Liver (tissue), 9 donors: ENCODE data around the gene IHH. TPM values are rescaled to one million over a fixed set of nuclear protein-coding genes. Genes with fewer than 3 reads are reported as not detected.

Experiments
- DNase-seq: peaks from one replicate; pipeline ENCODE4 v3.0.0-alpha.2; 2017; ENCODE audit warnings: low spot score
- H3K27ac ChIP-seq, 2 donors: one replicate each; pipeline ENCODE4 v1.7.0; 2013; ENCODE audit warnings: inconsistent platforms in 2 of 2, low read length in 2 of 2, control low read depth in 1 of 2, low read depth in 1 of 2, mild to moderate bottlenecking in 1 of 2
- H3K27me3 ChIP-seq, 4 donors: one replicate each; pipeline versions ENCODE4 v1.6.1 to v1.7.0; 2013; ENCODE audit warnings: low read length in 3 of 4, inconsistent platforms in 1 of 4, mild to moderate bottlenecking in 1 of 4, moderate library complexity in 1 of 4; ENCODE audit not compliant: control insufficient read depth in 4 of 4, insufficient read depth in 4 of 4
- H3K36me3 ChIP-seq, 4 donors: one replicate each; pipeline versions ENCODE4 v1.6.1 to v1.7.0; 2013; ENCODE audit warnings: low read length in 3 of 4, mild to moderate bottlenecking in 3 of 4, low read depth in 1 of 4, moderate library complexity in 1 of 4; ENCODE audit not compliant: control insufficient read depth in 4 of 4, insufficient read depth in 3 of 4
- H3K4me1 ChIP-seq, 4 donors: one replicate each; pipeline versions ENCODE4 v1.6.1 to v1.7.0; 2013; ENCODE audit warnings: low read length in 3 of 4, mild to moderate bottlenecking in 3 of 4, moderate library complexity in 1 of 4; ENCODE audit not compliant: control insufficient read depth in 4 of 4, insufficient read depth in 4 of 4
- H3K4me3 ChIP-seq, 3 donors: one replicate each; pipeline versions ENCODE4 v1.6.1 to v1.7.0; 2013; ENCODE audit warnings: low read length in 3 of 3, control low read depth in 1 of 3, low read depth in 1 of 3, mild to moderate bottlenecking in 1 of 3
- H3K9ac ChIP-seq, 2 donors: one replicate each; pipeline ENCODE4 v1.7.0; 2013; ENCODE audit warnings: low read length in 2 of 2, mild to moderate bottlenecking in 2 of 2, moderate library complexity in 2 of 2, control low read depth in 1 of 2, low read depth in 1 of 2
- H3K9me3 ChIP-seq, 4 donors: one replicate each; pipeline versions ENCODE4 v1.6.1 to v1.7.0; 2013; ENCODE audit warnings: low read length in 3 of 4; ENCODE audit not compliant: control insufficient read depth in 4 of 4
- EGR1 ChIP-seq, 2 donors: IDR thresholded peaks; 2 replicates each; pipeline ENCODE4 v1.6.1; 2016 to 2018; ENCODE audit warnings: antibody characterized with exemption in 2 of 2, low read depth in 2 of 2
- FOXA1 ChIP-seq: IDR thresholded peaks from 2 replicates; pipeline ENCODE4 v1.6.1; 2016; ENCODE audit warnings: antibody characterized with exemption
- FOXA2 ChIP-seq: IDR thresholded peaks from 2 replicates; pipeline ENCODE4 v1.6.1; 2016; ENCODE audit warnings: antibody characterized with exemption
- GABPA ChIP-seq, 2 donors: IDR thresholded peaks in 1 of 2; conservative IDR thresholded peaks in 1 of 2; 2 replicates each; pipeline ENCODE4 v1.6.1; 2016; ENCODE audit warnings: antibody characterized with exemption in 2 of 2, mild to moderate bottlenecking in 1 of 2, moderate library complexity in 1 of 2
- HNF4G ChIP-seq: IDR thresholded peaks from 2 replicates; pipeline ENCODE4 v1.6.1; 2016; ENCODE audit warnings: antibody characterized with exemption
- JUND ChIP-seq, 2 donors: IDR thresholded peaks; 2 replicates each; pipeline ENCODE4 v1.6.1; 2016; ENCODE audit warnings: antibody characterized with exemption in 2 of 2
- NR2F2 ChIP-seq: IDR thresholded peaks from 2 replicates; pipeline ENCODE4 v1.6.1; 2016; ENCODE audit warnings: antibody characterized with exemption
- RAD21 ChIP-seq, 2 donors: IDR thresholded peaks; 2 replicates each; pipeline ENCODE4 v1.6.1; 2016; ENCODE audit warnings: antibody characterized with exemption in 2 of 2, mild to moderate bottlenecking in 2 of 2
- RXRA ChIP-seq, 2 donors: IDR thresholded peaks; 2 replicates each; pipeline ENCODE4 v1.6.1; 2017 to 2018; ENCODE audit warnings: antibody characterized with exemption in 2 of 2, mild to moderate bottlenecking in 1 of 2
- SP1 ChIP-seq: IDR thresholded peaks from 2 replicates; pipeline ENCODE4 v1.6.1; 2018; ENCODE audit warnings: antibody characterized with exemption, mild to moderate bottlenecking
- TAF1 ChIP-seq: conservative IDR thresholded peaks from 2 replicates; pipeline ENCODE4 v1.6.1; 2016; ENCODE audit warnings: antibody characterized with exemption, mild to moderate bottlenecking
- YY1 ChIP-seq: IDR thresholded peaks from 2 replicates; pipeline ENCODE4 v1.6.1; 2016; ENCODE audit warnings: antibody characterized with exemption, mild to moderate bottlenecking
- WGBS: extraction: QIAGEN DNeasy Blood & Tissue Kit; methylation state at CpG from one replicate; pipeline ENCODE4 v1.1.7; 2013; 5-methylcytosine and 5-hydroxymethylcytosine counted together
- polyA plus RNA-seq, 2 donors: library from polyadenylated mRNA; stranded (reverse) in 1 of 2; unstranded in 1 of 2; fragments of 200-250 nt in 1 of 2; fragments of >200 nt in 1 of 2; fragmentation: Nextera tagmentation in 1 of 2; extraction: Ambion mirVana in 1 of 2; gene quantifications; one replicate each; pipeline versions ENCODE4 v1.2.1 to v1.2.3, GENCODE V29; 2013 to 2015
- total RNA-seq, 2 donors: library from RNA; depleted of rRNA; stranded (reverse); fragments of >200 nt; gene quantifications; one replicate each; pipeline ENCODE4 v1.2.3, GENCODE V29; 2014
- TF ChIP-seq, protein P1 (sequence below): fragments of 150-350 bp; IDR thresholded peaks from 2 replicates; pipeline ENCODE4 v1.5.1; 2017; ENCODE audit warnings: improper control_type of control experiment, low read depth, low read length; ENCODE audit not compliant: missing input control
- TF ChIP-seq, protein P2 (sequence below): IDR thresholded peaks from 2 replicates; pipeline ENCODE4 v1.6.1; 2016; ENCODE audit warnings: antibody characterized with exemption
- TF ChIP-seq, protein P3 (sequence below): IDR thresholded peaks from 2 replicates; pipeline ENCODE4 v1.6.1; 2016; ENCODE audit warnings: antibody characterized with exemption
- TF ChIP-seq, protein P4 (sequence below): IDR thresholded peaks from 2 replicates; pipeline ENCODE4 v1.6.1; 2016; ENCODE audit warnings: antibody characterized with exemption, mild to moderate bottlenecking
- donor health status: healthy.
- donor health status: healthy.
- donor health status: healthy.
- donor health status: healthy.
- donor health status: healthy.

Gene IHH
- total and polyA plus RNA-seq, 4 donors, result 0.51 to 2.4 (median 0.79) TPM

DNA sequence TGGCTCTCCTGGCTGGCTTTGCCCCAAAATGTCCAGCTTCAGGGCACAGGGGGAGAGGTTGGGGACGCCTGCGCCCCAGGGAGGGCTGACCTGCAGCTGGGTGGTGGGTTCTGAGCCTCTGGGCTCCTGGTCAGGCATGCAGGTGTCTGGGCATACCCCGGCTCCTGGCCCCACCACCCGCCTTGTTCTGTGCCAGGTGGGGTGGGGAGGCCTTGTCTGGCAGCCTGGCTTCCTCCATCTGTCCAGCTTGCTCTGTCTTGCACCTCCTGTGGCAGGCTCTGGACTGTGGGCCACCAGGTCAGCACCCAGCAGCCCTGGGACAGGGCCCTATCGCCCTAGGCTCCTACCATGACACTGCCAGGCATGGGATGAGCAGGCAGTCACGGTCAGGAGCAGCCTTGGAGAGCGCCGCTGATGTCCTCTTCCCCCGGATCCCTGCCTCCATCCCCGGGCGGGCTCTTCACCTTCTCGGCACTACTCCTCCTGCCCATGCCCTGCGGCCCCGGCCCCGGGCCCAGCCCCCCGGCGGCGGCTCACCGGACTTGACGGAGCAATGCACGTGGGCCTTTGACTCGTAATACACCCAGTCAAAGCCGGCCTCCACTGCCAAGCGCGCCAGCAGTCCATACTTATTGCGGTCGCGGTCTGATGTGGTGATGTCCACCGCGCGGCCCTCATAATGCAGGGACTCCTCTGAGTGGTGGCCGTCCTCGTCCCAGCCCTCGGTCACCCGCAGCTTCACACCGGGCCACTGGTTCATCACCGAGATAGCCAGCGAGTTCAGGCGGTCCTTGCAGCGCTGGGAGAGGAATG, 3.6 kb downstream of the IHH start:
- Histone ChIP-seq H3K9ac (no peak overlapping the region), H3K4me1 (peaks cover 12 to 40% (median 29%) of the 10 kb centered on the region in 4 donors), H3K27me3 (peaks cover 0 to 3% (median 0%) of the 10 kb centered on the region in 4 donors), H3K36me3 (peaks cover 0 to 6% (median 0%) of the 10 kb centered on the region in 4 donors), H3K27ac (no peak overlapping the region), H3K4me3 (no peak overlapping the region), H3K9me3 (no peaks in the 10 kb centered on the region)
- TF ChIP-seq, protein P1, sequence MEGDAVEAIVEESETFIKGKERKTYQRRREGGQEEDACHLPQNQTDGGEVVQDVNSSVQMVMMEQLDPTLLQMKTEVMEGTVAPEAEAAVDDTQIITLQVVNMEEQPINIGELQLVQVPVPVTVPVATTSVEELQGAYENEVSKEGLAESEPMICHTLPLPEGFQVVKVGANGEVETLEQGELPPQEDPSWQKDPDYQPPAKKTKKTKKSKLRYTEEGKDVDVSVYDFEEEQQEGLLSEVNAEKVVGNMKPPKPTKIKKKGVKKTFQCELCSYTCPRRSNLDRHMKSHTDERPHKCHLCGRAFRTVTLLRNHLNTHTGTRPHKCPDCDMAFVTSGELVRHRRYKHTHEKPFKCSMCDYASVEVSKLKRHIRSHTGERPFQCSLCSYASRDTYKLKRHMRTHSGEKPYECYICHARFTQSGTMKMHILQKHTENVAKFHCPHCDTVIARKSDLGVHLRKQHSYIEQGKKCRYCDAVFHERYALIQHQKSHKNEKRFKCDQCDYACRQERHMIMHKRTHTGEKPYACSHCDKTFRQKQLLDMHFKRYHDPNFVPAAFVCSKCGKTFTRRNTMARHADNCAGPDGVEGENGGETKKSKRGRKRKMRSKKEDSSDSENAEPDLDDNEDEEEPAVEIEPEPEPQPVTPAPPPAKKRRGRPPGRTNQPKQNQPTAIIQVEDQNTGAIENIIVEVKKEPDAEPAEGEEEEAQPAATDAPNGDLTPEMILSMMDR, result no peak
- TF ChIP-seq NR2F2, result no peak
- TF ChIP-seq EGR1 (IDR thresholded peaks at IDR 0.05; ENCODE audit: low read depth in 2 of 2), result no peak
- no peak for TF ChIP-seq GABPA (IDR thresholded peaks at IDR 0.05 in 1 of 2, conservative IDR thresholded peaks at IDR 0.05 in 1 of 2)
- TF ChIP-seq, protein P2, sequence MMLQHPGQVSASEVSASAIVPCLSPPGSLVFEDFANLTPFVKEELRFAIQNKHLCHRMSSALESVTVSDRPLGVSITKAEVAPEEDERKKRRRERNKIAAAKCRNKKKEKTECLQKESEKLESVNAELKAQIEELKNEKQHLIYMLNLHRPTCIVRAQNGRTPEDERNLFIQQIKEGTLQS, result no peak
- no peak for TF ChIP-seq FOXA1
- WGBS, result 61% methylated on average over 40 of the region's 40 CpGs
- no peak for DNase-seq

DNA sequence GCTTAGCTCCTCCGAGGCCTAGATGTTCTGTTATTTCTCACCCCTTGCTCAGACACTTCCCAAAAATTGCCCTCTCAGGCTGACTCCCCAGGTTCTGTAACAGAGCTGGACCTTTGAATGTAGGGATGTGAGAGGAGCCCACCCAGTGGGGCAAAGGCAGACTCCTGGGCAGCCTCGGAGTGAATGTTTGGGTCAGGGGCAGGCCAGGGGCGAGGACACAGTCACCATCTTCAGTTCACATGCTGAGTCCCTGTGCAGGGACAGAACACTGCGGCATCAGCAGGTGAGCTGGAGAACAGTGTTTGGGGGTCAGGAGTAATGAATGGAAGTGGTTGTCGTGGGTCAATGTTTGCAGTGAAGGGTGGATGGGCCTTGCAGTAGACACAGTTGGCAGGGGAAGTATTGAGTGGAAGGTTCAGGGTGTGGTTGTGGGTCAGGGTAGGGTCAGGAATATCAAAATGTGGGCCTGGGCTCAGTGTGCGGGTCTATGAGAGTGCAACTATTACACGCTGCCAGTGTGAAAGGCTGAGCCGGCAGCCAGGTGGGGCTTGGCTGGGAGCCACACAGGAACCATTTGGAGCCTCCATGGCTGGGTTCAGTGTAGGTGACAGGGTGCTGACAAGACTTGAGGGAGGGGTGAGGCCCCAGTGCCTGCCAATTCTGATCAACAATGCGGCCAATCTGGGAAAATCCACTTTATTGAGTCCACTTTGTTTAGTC, 4.4 kb downstream of the IHH start:
- H3K27me3 ChIP-seq, result peaks cover 0 to 3% (median 0%) of the 10 kb centered on the region in 4 donors
- H3K36me3 ChIP-seq, result peaks cover 0 to 6% (median 0%) of the 10 kb centered on the region in 4 donors
- H3K9ac ChIP-seq, result no peak overlapping the region
- peaks cover 12 to 40% (median 29%) of the 10 kb centered on the region in 4 donors for H3K4me1 ChIP-seq
- no peaks in the 10 kb centered on the region for H3K9me3 ChIP-seq
- no peak overlapping the region for H3K27ac ChIP-seq
- no peak for TF ChIP-seq TAF1
- no peak for TF ChIP-seq NR2F2
- no peak for TF ChIP-seq RXRA (IDR thresholded peaks at IDR 0.05)
- no peak for TF ChIP-seq JUND (IDR thresholded peaks at IDR 0.05)
- H3K4me3 ChIP-seq, result no peak overlapping the region
- WGBS, result 64% methylated on average over 9 of the region's 9 CpGs
- no peak for DNase-seq

DNA sequence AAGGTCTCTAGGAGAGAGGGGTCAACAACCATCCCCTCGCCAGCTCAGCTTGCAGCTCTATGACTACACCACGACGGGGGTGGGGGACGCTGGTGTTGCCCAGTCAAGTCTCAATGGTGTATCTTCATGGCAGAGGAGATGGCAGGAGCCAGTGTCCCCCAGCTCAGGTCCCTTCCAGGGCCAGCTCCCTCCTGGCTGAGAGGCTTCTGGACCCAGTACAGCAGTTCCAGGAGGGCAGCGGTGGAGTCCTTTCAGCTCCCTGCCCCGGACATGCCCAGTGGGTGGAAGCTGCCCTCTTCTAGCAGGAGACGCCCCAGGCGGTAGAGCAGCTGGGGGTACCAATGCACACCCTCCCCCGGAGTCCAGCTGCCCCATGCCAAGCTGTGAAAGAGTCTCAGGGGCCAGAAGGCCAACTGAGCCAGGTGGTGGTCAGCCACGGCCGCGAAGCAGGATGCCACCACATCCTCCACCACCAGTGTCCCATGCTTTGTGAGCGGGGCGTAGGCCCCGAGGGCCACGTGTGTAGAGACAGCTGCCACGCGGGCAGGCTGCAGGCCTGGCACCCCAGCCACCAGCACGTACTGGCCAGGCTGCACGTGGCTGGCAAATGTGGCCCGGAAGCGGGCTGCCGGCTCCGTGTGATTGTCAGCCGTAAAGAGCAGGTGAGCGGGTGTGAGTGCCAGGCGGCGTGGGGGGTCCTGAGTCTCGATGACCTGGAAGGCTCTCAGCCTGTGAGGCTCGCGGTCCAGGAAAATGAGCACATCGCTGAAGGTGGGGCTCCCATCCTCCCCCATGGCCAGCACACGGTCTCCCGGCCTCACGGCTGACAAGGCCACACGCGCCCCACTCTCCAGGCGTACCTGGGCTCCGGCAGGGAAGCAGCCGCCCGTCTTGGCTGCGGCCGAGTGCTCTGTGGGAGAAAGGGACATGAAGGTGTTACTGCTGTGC, 5.5 kb downstream of the IHH start:
- peaks cover 0 to 6% (median 0%) of the 10 kb centered on the region in 4 donors for H3K36me3 ChIP-seq
- H3K9ac ChIP-seq, result no peak overlapping the region
- no peak overlapping the region for H3K27ac ChIP-seq
- 93% methylated on average over 43 of the region's 43 CpGs for WGBS
- H3K4me1 ChIP-seq, result peaks cover 9 to 39% (median 24%) of the 10 kb centered on the region in 4 donors
- no peaks in the 10 kb centered on the region for H3K9me3 ChIP-seq
- DNase-seq, result no peak
- H3K27me3 ChIP-seq, result peaks cover 0 to 3% (median 0%) of the 10 kb centered on the region in 4 donors
- H3K4me3 ChIP-seq, result no peak overlapping the region
- TF ChIP-seq JUND (IDR thresholded peaks at IDR 0.05) (no peak), GABPA (IDR thresholded peaks at IDR 0.05 in 1 of 2, conservative IDR thresholded peaks at IDR 0.05 in 1 of 2) (no peak), FOXA1 (no peak), HNF4G (no peak), SP1 (no peak), RXRA (IDR thresholded peaks at IDR 0.05) (no peak), TAF1 (no peak), FOXA2 (no peak), RAD21 (IDR thresholded peaks at IDR 0.05) (no peak), NR2F2 (no peak), EGR1 (IDR thresholded peaks at IDR 0.05; ENCODE audit: low read depth in 2 of 2) (no peak), YY1 (no peak)
- TF ChIP-seq, protein P3, sequence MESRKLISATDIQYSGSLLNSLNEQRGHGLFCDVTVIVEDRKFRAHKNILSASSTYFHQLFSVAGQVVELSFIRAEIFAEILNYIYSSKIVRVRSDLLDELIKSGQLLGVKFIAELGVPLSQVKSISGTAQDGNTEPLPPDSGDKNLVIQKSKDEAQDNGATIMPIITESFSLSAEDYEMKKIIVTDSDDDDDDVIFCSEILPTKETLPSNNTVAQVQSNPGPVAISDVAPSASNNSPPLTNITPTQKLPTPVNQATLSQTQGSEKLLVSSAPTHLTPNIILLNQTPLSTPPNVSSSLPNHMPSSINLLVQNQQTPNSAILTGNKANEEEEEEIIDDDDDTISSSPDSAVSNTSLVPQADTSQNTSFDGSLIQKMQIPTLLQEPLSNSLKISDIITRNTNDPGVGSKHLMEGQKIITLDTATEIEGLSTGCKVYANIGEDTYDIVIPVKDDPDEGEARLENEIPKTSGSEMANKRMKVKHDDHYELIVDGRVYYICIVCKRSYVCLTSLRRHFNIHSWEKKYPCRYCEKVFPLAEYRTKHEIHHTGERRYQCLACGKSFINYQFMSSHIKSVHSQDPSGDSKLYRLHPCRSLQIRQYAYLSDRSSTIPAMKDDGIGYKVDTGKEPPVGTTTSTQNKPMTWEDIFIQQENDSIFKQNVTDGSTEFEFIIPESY, result no peak
- TF ChIP-seq, protein P4, sequence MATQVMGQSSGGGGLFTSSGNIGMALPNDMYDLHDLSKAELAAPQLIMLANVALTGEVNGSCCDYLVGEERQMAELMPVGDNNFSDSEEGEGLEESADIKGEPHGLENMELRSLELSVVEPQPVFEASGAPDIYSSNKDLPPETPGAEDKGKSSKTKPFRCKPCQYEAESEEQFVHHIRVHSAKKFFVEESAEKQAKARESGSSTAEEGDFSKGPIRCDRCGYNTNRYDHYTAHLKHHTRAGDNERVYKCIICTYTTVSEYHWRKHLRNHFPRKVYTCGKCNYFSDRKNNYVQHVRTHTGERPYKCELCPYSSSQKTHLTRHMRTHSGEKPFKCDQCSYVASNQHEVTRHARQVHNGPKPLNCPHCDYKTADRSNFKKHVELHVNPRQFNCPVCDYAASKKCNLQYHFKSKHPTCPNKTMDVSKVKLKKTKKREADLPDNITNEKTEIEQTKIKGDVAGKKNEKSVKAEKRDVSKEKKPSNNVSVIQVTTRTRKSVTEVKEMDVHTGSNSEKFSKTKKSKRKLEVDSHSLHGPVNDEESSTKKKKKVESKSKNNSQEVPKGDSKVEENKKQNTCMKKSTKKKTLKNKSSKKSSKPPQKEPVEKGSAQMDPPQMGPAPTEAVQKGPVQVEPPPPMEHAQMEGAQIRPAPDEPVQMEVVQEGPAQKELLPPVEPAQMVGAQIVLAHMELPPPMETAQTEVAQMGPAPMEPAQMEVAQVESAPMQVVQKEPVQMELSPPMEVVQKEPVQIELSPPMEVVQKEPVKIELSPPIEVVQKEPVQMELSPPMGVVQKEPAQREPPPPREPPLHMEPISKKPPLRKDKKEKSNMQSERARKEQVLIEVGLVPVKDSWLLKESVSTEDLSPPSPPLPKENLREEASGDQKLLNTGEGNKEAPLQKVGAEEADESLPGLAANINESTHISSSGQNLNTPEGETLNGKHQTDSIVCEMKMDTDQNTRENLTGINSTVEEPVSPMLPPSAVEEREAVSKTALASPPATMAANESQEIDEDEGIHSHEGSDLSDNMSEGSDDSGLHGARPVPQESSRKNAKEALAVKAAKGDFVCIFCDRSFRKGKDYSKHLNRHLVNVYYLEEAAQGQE, result no peak
